ENCODE data around the gene PDAP1. TPM values are rescaled to one million over a fixed set of nuclear protein-coding genes. Genes with fewer than 3 reads are reported as not detected.

PDAP1 gene
- total and polyA plus RNA-seq, 9 of the 15 experiments (the other 6 are each of a cell fraction or from before 2014, with no cell fraction given), result 10.2 to 315 (median 129) TPM

DNA sequence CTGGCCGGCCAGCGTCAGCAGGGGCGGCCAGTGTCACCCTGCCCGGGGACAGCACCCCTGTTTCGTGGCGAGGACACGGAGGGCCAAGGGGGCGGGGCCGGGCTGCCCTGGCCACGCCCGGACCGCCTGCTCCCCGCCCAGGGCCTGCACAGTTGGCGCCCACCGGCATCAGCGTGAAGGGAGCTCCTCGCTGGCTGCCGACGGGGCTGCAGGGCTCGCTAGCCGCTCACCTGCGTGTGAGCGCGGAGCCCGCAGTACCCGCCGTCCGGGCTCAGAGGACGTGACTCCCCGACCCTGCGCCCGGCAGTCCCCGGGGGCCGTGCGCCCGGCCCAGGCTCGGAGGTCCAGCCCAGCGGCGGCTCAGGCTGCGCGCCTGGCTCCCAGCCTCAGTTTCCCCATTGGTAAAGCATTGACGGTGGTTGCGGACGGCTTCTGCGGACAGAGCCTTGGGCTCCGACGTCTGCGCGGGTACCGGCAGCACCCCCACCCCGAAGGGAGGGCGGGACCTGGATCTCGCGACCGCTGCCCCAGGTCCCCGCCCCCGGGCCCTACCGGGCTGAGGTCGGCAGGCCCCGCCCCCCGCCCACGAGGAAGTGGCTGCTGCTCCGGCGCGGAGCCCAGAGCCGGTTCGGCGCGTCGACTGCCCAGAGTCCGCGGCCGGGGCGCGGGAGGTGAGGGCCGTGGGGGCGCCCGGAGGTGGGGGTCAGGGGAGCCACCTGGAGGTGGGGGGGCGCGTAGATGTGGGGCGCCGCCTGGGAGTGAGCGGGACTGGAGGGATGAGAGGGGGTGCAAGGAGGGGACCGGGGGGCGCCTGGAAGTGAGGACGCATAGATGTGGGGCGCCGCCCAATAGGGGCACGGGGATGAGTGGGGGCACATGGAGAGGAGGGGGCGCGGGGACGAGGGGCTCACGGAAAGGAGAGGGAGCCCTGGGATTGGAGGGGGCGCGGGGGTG lies 34.0 kb downstream of the PDAP1 start, which contains the start of gene ARPC1B (continued):
- TF ChIP-seq CBFA2T2 (conservative IDR thresholded peaks at IDR 0.05), result no peak
- no peak for TF ChIP-seq ZFPM2 (CRISPR knock-in tag; IDR thresholded peaks at IDR 0.05)
- no peak for TF ChIP-seq JUN (IDR thresholded peaks at IDR 0.05; ENCODE audit: borderline replicate concordance, low read depth, low read length)
- no peak for TF ChIP-seq JUN (CRISPR knock-in tag; IDR thresholded peaks at IDR 0.05; ENCODE audit: borderline replicate concordance)
- no peak for TF ChIP-seq ZNF644 (tag; IDR thresholded peaks at IDR 0.05; ENCODE audit: low read depth)
- no peak; a peak in 1 of 4 replicates for TF ChIP-seq SRF (CRISPR knock-in tag; IDR thresholded peaks at IDR 0.05)
- TF ChIP-seq ZNF184 (CRISPR knock-in tag; IDR thresholded peaks at IDR 0.05), result no peak
- TF ChIP-seq ELF2 (CRISPR knock-in tag; IDR thresholded peaks at IDR 0.05), result no peak
- no peak for TF ChIP-seq ZNF354B (CRISPR knock-in tag; IDR thresholded peaks at IDR 0.05)
- TF ChIP-seq ZNF778 (CRISPR knock-in tag; IDR thresholded peaks at IDR 0.05), result no peak
- peak; percentile 15; the same call in 1 of the 2 replicates for TF ChIP-seq ZKSCAN1 (IDR thresholded peaks at IDR 0.05; ENCODE audit: low read depth, low read length)
- TF ChIP-seq ZNF76 (CRISPR knock-in tag; IDR thresholded peaks at IDR 0.05; ENCODE audit: borderline replicate concordance), result no peak
- TF ChIP-seq HEY1 (CRISPR knock-in tag; IDR thresholded peaks at IDR 0.05; ENCODE audit: borderline replicate concordance), result no peak
- TF ChIP-seq, protein P1, sequence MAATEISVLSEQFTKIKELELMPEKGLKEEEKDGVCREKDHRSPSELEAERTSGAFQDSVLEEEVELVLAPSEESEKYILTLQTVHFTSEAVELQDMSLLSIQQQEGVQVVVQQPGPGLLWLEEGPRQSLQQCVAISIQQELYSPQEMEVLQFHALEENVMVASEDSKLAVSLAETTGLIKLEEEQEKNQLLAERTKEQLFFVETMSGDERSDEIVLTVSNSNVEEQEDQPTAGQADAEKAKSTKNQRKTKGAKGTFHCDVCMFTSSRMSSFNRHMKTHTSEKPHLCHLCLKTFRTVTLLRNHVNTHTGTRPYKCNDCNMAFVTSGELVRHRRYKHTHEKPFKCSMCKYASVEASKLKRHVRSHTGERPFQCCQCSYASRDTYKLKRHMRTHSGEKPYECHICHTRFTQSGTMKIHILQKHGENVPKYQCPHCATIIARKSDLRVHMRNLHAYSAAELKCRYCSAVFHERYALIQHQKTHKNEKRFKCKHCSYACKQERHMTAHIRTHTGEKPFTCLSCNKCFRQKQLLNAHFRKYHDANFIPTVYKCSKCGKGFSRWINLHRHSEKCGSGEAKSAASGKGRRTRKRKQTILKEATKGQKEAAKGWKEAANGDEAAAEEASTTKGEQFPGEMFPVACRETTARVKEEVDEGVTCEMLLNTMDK (IDR thresholded peaks at IDR 0.05; ENCODE audit: borderline replicate concordance, insufficient read depth, low read depth, low read length, poor library complexity, severe bottlenecking), result no peak
- TF ChIP-seq MAFK (IDR thresholded peaks at IDR 0.05; ENCODE audit: low read length), result no peak
- no peak for TF ChIP-seq MAFG (tag; conservative IDR thresholded peaks at IDR 0.05)
- TF ChIP-seq CTBP1 (IDR thresholded peaks at IDR 0.05; ENCODE audit: borderline replicate concordance), result peak; percentile 66; the same call in 1 of the 2 replicates
- no peak for TF ChIP-seq KDM1A (IDR thresholded peaks at IDR 0.05)
- no peak for TF ChIP-seq XRCC5 (IDR thresholded peaks at IDR 0.05; ENCODE audit: low read depth, low read length)
- TF ChIP-seq ARHGAP35 (IDR thresholded peaks at IDR 0.05; ENCODE audit: partially characterized antibody), result no peak
- no peak for TF ChIP-seq ZNF232 (CRISPR knock-in tag; IDR thresholded peaks at IDR 0.05)
- TF ChIP-seq RBM34 (IDR thresholded peaks at IDR 0.05; ENCODE audit: borderline replicate concordance, insufficient read depth, low read length), result peak; percentile 96
- TF ChIP-seq CXXC5 (CRISPR knock-in tag; IDR thresholded peaks at IDR 0.05), result peak; percentile 68
- peak; percentile 78; the same call in 1 of the 2 replicates for TF ChIP-seq CBX1 (IDR thresholded peaks at IDR 0.05; ENCODE audit: low read depth)
- TF ChIP-seq MEIS2 (IDR thresholded peaks at IDR 0.05; ENCODE audit: partially characterized antibody), result no peak
- TF ChIP-seq, protein P2, sequence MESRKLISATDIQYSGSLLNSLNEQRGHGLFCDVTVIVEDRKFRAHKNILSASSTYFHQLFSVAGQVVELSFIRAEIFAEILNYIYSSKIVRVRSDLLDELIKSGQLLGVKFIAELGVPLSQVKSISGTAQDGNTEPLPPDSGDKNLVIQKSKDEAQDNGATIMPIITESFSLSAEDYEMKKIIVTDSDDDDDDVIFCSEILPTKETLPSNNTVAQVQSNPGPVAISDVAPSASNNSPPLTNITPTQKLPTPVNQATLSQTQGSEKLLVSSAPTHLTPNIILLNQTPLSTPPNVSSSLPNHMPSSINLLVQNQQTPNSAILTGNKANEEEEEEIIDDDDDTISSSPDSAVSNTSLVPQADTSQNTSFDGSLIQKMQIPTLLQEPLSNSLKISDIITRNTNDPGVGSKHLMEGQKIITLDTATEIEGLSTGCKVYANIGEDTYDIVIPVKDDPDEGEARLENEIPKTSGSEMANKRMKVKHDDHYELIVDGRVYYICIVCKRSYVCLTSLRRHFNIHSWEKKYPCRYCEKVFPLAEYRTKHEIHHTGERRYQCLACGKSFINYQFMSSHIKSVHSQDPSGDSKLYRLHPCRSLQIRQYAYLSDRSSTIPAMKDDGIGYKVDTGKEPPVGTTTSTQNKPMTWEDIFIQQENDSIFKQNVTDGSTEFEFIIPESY (CRISPR knock-in tag; IDR thresholded peaks at IDR 0.05), result no peak

Measured in K562 (cell line).